ENCODE measurements around the gene CEND1.
"Not testable (repeated sequence)": the region's sequence is repeated elsewhere in the genome, so short reads cannot be mapped to it uniquely, and the experiment has no call there.

CEND1 gene

DNA sequence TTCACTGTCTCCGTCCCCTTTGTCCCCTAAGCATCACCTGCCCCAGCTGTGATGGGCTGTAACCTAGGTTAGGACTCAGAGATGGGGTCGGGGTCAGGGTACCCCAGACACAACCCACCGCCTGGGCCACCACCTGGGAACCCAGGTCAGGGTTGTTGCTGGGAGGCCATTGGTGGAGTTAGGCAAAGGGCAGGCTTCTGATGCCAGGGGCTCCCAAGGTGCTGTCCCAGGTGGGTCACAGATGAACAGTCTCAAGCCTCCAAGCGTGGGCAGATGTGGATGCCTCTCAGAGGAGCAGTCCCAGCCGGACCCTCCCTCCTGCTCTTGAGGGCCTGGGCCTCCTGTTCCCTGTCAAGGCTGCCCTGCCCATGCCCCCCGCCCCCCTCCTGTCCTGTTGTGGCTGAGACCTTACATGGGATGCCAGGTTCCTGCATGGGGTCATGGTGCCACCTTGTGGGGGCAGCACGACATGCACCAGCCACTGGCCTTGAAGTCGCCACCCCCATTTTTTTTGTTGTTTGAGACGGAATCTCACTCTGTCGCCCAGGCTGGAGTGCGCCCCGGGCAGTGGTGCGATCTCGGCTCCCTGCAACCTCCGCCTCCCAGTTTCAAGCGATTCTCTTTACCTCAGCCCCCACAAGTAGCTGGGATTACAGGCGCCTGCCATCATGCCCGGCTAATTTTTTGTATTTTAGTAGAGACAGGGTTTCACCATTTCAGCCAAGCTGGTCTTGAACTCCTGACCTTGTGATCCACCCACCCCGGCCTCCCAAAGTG is 24.7 kb downstream of the CEND1 start:
- H3K4me3 ChIP-seq (ENCODE audit: low read depth, low read length) = no peak overlapping the region

- H3K4me3 ChIP-seq (ENCODE audit: low read depth, low read length) = no peak overlapping the region
These were observed 25.4 kb downstream of the CEND1 start for GRCh38 chr11:764322-765024.

DNA sequence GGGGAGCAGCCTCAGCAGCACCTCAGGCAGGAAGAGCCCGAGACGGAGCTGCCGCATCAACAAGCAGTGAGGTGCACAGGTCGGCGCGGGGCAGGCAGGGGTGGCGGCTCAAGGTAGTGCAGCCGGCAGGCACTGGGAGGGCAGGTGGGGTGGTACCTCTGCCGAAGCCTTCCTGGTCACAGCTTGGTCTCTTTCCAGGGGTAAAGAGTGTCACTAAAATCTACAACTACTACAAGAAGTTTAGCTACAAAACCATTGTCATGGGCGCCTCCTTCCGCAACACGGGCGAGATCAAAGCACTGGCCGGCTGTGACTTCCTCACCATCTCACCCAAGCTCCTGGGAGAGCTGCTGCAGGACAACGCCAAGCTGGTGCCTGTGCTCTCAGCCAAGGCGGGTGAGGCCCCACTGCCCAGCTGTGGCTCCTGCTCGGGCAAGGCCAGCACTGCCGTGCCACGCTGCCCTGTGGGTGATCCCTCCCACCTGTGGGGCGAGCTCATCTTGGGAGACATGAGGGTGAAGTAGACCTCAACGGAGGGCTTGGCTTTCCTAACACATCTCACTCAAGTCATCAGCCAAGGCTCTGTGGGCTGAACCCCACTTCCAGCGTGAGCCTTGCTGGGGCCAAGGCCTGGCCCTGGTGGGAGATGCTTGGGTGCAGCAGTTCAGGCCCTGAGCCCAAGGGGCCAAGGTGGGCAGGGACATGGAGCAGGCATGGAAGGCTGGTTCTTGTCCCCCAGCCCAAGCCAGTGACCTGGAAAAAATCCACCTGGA is 26.2 kb downstream of the CEND1 start:
- H3K4me3 ChIP-seq (ENCODE audit: low read depth, low read length) = no peak overlapping the region

DNA sequence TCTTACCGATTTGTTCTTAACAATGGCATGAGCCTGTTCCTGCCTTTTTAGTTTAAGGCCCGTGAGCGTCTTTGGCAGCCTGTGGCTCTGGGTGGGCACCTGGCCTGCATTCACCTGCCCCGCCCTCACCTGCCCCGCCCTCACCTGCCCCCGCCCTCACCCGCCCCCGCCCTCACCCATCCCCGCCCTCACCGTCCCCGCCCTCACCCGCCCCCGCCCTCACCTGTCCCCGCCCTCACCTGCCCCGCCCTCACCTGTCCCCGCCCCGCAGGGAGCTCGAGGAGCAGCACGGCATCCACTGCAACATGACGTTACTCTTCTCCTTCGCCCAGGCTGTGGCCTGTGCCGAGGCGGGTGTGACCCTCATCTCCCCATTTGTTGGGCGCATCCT is 26.8 kb downstream of the CEND1 start:
- H3K4me3 ChIP-seq (ENCODE audit: low read depth, low read length) = no peak overlapping the region

DNA sequence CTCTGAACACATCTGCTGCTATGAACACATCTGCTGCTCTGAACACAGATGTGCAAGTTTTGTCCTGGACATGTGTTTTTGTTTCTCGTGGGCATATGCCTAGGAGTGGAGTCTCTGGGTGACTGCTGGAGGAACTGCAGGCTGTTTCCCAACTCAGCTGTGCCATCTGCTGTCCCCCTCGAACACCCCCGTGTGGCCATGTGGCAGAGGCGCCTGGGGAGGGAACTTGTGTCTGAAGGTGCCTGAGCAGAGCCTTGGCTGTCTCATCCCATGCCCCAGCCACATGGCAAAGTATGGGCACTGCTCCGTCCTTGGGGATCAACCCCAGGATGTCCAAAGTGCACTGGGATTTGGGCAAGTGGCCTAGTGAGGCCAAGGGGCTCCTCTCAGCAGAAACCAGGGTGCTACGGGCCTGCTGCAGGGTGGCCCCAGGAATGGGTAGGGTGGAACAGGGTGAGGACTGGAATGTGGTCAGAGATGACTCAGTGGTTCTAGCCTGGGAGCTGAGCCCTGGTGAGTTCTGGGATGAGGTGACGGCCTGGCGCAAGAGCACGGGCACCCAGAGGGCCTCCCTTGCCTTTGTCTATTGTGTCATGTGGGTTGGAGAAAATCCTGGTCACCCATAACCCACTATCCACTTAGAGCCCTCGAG is 27.3 kb downstream of the CEND1 start:
- H3K4me3 ChIP-seq (ENCODE audit: low read depth, low read length) = no peak overlapping the region

DNA sequence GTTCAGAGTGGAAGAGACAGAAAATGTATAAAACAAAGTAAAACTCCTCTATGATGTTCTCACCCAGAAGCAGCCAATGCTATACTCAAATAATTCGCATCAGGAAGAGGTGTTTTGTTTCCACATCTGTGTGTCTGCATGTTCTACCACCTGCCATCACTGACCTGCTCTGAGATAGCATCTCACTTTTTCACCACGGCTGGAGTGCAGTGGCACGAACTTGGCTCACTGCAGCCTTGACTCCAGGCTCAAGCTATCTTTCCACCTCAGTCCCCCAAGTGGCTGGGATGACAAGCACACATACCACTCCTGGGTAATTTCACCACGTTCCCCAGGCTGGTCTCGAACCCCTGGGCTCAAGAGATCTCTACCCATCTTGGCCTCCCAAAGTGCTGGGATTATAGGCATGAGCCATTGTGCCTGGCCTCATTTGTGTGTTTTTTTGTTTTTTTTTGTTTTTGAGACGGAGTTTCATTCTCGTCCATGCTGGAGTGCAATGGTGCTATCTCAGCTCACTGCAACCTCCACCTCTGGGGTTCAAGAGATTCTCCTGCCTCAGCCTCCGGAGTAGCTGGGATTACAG is 28.3 kb downstream of the CEND1 start:
- no peak overlapping the region for H3K4me3 ChIP-seq (ENCODE audit: low read depth, low read length)

- no peak overlapping the region for H3K4me3 ChIP-seq (ENCODE audit: low read depth, low read length)
These were observed 29.7 kb downstream of the CEND1 start for GRCh38 chr11:760236-760635.

GRCh38 chr11:749731-750130 is 40.2 kb downstream of the CEND1 start:
- no peak overlapping the region for H3K4me3 ChIP-seq (ENCODE audit: low read depth, low read length)

DNA sequence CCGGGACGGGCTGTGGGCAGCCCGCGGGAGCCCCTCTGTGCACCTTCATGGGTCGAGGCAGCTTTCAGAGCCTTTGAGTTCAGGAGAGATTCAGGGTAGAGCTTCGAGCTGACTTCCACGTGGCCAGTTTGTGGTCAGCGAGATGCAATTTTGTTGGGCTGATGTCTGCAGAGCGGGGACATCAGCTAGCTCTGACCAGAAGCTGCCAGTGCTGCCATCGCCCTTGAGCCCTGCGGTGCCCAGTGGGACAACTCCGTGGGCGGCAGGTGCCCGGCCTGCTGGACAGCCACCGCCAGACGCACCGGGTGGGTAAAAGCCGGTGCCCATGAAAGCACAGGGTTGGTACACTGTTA is 41.9 kb downstream of the CEND1 start:
- peak overlapping the region; percentile 83 for H3K4me3 ChIP-seq (ENCODE audit: low read depth, low read length)

GRCh38 chr11:747158-748006 is 42.5 kb downstream of the CEND1 start, which contains the start of gene TALDO1:
TALDO1 (plus strand) TSS chr11:747464; CDS start chr11:747482, 18 bp downstream.
- H3K4me3 ChIP-seq (ENCODE audit: low read depth, low read length) = peak within 1 kb of the TSS; percentile 83

GRCh38 chr11:746289-747157 is 43.4 kb downstream of the CEND1 start:
- peak overlapping the region; percentile 83 for H3K4me3 ChIP-seq (ENCODE audit: low read depth, low read length)

DNA sequence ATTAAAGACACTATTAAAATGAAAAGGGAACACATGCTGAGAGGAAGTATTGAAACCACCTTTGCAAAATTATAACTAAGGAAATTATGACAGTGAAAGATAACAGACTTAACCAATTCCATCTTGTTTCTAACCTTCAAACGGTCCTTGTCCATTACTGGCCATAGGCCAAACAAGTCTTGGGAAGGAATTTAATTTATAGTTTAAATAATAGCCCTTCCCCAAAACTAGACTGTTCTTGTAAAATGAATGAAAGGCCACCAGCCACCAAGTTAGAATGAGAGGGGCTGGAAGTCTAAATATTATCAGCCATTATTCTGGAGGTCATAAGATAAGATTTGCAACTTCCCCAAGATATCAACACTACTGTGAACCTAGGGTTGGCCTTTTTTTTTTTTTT is 44.5 kb downstream of the CEND1 start:
- no peak overlapping the region for H3K4me3 ChIP-seq (ENCODE audit: low read depth, low read length)

DNA sequence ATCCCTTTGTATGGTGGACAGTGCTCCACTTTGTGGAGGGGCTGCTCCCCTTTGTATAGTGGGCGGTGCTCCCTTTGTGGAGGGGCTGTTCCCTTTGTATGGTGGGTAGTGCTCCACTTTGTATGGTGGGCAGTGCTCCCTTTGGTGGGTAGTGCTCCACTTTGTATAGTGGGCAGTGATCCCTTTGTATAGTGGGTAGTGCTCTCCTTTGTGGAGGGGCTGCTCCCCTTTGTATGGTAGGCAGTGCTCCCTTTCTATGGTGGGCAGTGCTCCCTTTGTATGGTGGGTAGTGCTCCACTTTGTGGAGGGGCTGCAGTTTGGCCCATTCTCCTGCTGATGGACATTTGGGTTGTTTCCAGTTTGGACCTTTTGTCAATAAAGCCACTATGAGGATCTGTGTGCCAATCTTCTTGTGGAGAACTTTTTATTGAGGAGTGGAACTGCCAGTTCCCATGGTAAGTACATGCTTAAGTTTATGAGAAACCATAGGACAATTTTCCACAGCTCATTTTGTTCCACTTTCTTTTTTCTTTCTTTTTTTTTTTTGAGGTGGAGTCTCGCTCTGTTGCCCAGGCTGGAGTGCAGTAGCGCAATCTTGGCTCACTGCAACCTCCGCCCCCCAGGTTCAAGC is 47.2 kb downstream of the CEND1 start:
- H3K4me3 ChIP-seq (ENCODE audit: low read depth, low read length) = no peak overlapping the region

DNA sequence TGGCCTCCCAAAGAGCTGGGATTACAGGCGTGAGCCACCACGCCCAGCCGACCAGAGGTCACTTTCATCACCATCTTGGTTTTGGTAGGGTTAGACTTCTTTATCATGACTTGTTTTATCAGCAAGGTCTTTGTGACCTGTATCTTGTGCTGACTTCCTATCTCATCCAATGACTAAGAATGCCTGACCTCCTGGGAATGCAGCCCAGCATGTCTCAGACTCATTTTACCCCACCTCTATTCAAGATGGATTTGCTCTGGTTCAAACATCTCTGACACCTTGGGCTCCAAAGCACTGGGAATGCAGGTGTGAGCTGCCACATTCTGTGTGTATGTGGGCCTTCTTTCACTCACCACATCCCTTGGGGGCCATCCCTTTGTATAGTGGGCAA is 47.7 kb downstream of the CEND1 start:
- no peak overlapping the region for H3K4me3 ChIP-seq (ENCODE audit: low read depth, low read length)

GRCh38 chr11:737899-738298 is 52.0 kb downstream of the CEND1 start:
- H3K4me3 ChIP-seq (ENCODE audit: low read depth, low read length) = not testable (repeated sequence)

DNA sequence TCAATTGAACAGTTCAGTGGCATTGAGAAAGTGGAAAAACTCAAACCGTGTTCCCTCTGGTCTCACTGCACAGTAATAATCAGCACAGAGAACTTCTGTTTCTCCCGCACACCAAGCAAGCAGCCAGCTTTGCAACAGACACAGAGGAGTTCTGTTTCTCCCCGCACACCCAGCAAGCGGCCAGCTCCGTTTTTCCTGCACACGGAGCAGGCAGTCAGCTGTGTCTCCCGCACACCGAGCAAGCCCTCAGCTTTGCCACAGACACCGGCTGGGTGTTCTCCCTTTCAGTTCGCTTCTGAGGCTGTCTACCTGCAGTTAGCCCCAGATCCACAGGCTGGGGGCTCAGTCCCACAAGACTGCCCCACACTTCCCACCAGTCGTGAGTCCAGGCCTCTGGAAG is 52.5 kb downstream of the CEND1 start:
- no peak overlapping the region for H3K4me3 ChIP-seq (ENCODE audit: low read depth, low read length)
